Progenitor cell of endocrine pancreas (in vitro differentiated cells): ENCODE measurements around the gene C2CD4A. TPM values are rescaled to one million over a fixed set of nuclear protein-coding genes. Genes with fewer than 3 reads are reported as not detected.

Experiments
- DNase-seq: peaks from one replicate; pipeline ENCODE4 v3.0.0; 2021; ENCODE audit warnings: low spot score; ENCODE audit not compliant: unreplicated experiment
- H3K27ac Mint-ChIP-seq: 2 replicates; pipeline ENCODE4 v1.8.0; 2021; ENCODE audit warnings: mild to moderate bottlenecking, moderate library complexity, mixed read lengths
- H3K27me3 Mint-ChIP-seq: 2 replicates; pipeline ENCODE4 v1.8.0; 2021; ENCODE audit warnings: mixed read lengths
- H3K36me3 Mint-ChIP-seq: 2 replicates; pipeline ENCODE4 v1.8.0; 2022; ENCODE audit warnings: mixed read lengths; ENCODE audit not compliant: insufficient read depth
- H3K4me1 Mint-ChIP-seq: 2 replicates; pipeline ENCODE4 v1.8.0; 2021; ENCODE audit warnings: low read depth, mixed read lengths
- H3K4me3 Mint-ChIP-seq: 2 replicates; pipeline ENCODE4 v1.8.0; 2021; ENCODE audit warnings: low read depth, mild to moderate bottlenecking, moderate library complexity, mixed read lengths
- H3K9me3 Mint-ChIP-seq: 2 replicates; pipeline ENCODE4 v1.8.0; 2021; ENCODE audit warnings: low read depth, mixed read lengths
- total RNA-seq: library from RNA; stranded (reverse); gene quantifications from 2 replicates; pipeline ENCODE4 v1.2.1, GENCODE V29; 2021
- TF ChIP-seq, protein P1 (sequence below): fragments of 200-600 bp; sonication (generic); IDR thresholded peaks from one replicate; pipeline ENCODE4 v1.5.0; 2021; ENCODE audit warnings: antibody characterized with exemption, mild to moderate bottlenecking; ENCODE audit not compliant: unreplicated experiment

The C2CD4A gene
- total RNA-seq, 1 donor from 2014 or later = 0.17 TPM

DNA sequence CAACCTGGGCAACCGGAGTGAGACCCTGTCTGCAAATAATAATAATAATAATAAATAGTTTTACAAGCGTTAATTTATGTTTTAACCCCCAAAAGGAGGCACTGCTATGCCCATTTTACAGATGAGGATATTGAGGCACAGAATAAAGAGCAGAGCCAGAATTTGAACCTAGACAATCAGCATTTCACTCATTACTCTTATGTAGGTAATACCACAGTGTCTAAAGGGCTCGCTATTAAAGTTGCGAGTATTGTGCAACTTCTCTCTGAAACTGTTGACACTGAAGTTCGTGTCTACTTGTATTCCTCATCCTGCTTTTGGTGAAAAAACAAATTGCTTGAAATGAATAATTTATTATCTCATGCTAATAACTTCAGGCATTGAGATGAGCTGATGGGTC lies 2.8 kb downstream of the C2CD4A start:
- no peak for DNase-seq
- H3K4me3 Mint-ChIP-seq = no peak overlapping the region
- H3K36me3 Mint-ChIP-seq = no peaks in the 10 kb centered on the region
- H3K27me3 Mint-ChIP-seq = peaks cover 38% of the 10 kb centered on the region
- TF ChIP-seq, protein P1, sequence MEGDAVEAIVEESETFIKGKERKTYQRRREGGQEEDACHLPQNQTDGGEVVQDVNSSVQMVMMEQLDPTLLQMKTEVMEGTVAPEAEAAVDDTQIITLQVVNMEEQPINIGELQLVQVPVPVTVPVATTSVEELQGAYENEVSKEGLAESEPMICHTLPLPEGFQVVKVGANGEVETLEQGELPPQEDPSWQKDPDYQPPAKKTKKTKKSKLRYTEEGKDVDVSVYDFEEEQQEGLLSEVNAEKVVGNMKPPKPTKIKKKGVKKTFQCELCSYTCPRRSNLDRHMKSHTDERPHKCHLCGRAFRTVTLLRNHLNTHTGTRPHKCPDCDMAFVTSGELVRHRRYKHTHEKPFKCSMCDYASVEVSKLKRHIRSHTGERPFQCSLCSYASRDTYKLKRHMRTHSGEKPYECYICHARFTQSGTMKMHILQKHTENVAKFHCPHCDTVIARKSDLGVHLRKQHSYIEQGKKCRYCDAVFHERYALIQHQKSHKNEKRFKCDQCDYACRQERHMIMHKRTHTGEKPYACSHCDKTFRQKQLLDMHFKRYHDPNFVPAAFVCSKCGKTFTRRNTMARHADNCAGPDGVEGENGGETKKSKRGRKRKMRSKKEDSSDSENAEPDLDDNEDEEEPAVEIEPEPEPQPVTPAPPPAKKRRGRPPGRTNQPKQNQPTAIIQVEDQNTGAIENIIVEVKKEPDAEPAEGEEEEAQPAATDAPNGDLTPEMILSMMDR = no peak
- no peak overlapping the region for H3K27ac Mint-ChIP-seq
- peaks cover 9% of the 10 kb centered on the region for H3K4me1 Mint-ChIP-seq
- H3K9me3 Mint-ChIP-seq = no peaks in the 10 kb centered on the region

DNA sequence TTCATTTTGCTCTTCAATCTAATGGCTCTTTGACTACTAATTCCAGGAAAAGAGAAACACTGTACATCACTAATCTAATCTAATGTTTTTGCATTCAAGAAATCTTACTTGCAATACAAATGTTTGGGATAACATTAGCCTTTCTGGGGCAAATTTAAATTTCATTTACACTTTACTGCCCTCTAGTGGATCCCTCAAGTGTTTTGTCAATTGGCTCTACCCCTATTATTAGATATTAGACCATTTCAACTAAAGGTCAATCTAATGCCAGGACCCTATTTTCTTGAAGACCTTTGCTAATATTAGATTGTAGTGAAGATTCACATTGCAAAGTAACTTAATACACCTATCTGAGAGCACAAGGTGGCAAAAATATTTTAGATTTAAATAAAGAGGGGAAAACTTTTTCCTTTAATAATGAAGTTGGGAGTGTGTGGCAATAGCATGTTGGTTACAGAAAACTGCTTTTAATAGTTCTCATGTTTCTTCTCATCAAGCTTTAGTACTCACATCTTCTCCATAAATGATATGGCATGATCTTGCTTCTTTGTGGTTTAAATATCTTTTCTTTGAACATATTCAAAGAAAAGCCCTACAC lies 5.0 kb downstream of the C2CD4A start:
- Mint-ChIP-seq H3K4me3 (no peak overlapping the region), H3K36me3 (no peaks in the 10 kb centered on the region), H3K4me1 (peaks cover 7% of the 10 kb centered on the region), H3K27me3 (peaks cover 21% of the 10 kb centered on the region), H3K27ac (no peak overlapping the region), H3K9me3 (no peaks in the 10 kb centered on the region)
- TF ChIP-seq, protein P1 = peak; percentile 71
- DNase-seq = no peak

DNA sequence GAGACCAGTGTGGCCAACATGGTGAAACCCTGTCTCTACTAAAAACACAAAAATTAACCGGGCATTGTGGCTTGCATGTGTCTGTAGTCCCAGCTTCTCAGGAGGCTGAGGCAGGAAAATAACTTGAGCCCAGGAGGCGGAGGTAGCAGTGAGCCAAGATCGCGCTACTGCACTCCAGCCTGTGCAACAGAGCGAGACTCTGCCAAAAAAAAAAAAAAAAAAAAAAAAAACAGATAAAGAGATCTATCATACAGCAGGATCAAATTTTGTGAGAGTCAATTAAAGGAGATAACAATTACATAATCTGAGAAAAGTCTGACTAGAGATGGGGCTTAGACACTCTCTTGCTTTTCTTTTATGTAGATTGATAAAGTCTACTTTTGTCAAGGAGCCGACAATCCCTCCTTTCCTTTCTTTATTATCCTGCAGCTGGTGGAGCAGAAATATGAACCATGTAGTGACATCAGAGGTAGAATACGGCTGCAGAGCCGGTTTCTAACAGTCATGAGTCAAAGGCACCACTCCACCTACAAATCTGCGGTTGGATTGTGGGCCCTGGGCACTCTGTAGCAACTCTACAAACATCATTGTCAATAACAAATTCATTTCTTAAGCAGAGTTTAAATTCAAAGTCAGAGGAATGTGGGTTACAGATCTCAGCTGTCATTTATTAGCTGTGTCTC lies 9.0 kb downstream of the C2CD4A start:
- Mint-ChIP-seq H3K36me3 (no peaks in the 10 kb centered on the region), H3K4me1 (no peaks in the 10 kb centered on the region), H3K9me3 (no peaks in the 10 kb centered on the region), H3K27ac (no peak overlapping the region), H3K4me3 (no peak overlapping the region), H3K27me3 (no peaks in the 10 kb centered on the region)
- TF ChIP-seq, protein P1 = no peak
- DNase-seq = no peak

DNA sequence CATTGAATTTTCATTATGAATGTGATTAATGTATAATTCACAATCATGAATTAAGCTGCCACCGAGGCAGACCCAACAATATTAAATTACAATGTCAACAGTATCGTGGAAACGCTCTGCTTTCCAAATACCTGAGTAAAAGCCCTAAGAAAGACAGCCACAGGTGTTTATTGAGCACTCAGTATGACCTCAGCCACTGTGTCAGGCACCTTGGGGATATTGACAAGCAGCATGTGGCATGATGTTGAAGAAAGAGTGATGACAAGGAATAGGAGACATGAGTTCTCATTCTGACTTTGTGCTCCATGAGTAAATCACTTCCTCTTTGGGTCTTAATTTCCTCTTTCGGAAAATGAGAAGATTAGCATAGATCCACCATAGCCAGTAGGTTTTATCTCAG lies 12.8 kb downstream of the C2CD4A start:
- no peak for DNase-seq
- TF ChIP-seq, protein P1 = no peak
- Mint-ChIP-seq H3K27me3 (no peaks in the 10 kb centered on the region), H3K4me3 (no peak overlapping the region), H3K36me3 (peaks cover 1% of the 10 kb centered on the region), H3K27ac (no peak overlapping the region), H3K4me1 (no peaks in the 10 kb centered on the region), H3K9me3 (peaks cover 14% of the 10 kb centered on the region)

DNA sequence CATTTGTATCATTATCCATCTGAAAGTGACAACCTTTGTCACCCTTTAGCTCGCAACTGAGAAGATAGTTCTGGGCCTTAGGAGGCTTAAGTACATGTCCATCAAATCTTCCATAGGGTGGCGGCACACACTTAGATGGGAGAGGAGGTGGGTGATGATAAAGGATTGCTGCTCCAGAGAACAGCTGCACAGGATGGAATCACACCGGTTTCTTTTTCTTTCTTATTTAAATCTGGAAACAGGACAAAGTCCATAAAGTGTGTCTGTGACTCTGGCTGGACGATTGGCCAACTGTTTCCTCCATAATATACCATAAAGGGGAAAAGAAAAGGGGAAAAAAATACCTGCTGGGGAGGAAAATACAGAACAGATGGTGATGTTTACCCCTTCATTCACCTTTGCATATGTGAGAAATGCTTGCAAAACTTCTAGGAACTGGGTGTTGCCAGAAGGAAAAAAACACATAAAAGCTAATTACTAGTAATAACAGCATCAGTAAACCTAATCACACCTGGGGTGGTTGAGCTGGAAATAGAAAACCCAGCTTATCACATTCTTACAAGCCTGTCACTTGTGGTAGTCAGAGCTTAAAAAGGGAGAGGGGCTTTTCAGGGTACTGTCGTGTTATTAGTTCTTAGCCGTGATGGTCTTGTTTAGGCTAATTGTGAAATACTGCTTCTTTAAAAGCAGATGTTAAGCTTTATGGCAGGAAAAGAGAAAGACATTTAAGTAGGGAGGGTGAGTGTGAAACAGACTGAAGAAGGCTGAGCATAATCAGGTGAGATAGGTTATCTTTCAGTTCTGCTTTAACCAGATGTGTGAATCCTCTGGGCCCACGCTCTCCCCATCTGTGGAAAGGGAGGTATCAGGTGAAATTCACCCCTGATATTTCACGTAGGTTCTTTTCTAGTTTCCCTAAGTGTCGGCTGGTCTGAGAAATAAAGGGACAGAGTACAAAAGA lies 16.7 kb downstream of the C2CD4A start:
- peaks cover 1% of the 10 kb centered on the region for H3K36me3 Mint-ChIP-seq
- H3K9me3 Mint-ChIP-seq = peaks cover 14% of the 10 kb centered on the region
- H3K27me3 Mint-ChIP-seq = no peaks in the 10 kb centered on the region
- no peak overlapping the region for H3K27ac Mint-ChIP-seq
- H3K4me3 Mint-ChIP-seq = no peak overlapping the region
- TF ChIP-seq, protein P1 = no peak
- H3K4me1 Mint-ChIP-seq = peaks cover 7% of the 10 kb centered on the region
- DNase-seq = no peak
